Measurements from ENCODE around the gene DTWD1.
A peak's percentile ranks its signal among the peaks of the same experiment; 100 is the strongest.
"Not testable (repeated sequence)": the region's sequence is repeated elsewhere in the genome, so short reads cannot be mapped to it uniquely, and the experiment has no call there.

The DTWD1 gene, protein sequence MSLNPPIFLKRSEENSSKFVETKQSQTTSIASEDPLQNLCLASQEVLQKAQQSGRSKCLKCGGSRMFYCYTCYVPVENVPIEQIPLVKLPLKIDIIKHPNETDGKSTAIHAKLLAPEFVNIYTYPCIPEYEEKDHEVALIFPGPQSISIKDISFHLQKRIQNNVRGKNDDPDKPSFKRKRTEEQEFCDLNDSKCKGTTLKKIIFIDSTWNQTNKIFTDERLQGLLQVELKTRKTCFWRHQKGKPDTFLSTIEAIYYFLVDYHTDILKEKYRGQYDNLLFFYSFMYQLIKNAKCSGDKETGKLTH

DNA sequence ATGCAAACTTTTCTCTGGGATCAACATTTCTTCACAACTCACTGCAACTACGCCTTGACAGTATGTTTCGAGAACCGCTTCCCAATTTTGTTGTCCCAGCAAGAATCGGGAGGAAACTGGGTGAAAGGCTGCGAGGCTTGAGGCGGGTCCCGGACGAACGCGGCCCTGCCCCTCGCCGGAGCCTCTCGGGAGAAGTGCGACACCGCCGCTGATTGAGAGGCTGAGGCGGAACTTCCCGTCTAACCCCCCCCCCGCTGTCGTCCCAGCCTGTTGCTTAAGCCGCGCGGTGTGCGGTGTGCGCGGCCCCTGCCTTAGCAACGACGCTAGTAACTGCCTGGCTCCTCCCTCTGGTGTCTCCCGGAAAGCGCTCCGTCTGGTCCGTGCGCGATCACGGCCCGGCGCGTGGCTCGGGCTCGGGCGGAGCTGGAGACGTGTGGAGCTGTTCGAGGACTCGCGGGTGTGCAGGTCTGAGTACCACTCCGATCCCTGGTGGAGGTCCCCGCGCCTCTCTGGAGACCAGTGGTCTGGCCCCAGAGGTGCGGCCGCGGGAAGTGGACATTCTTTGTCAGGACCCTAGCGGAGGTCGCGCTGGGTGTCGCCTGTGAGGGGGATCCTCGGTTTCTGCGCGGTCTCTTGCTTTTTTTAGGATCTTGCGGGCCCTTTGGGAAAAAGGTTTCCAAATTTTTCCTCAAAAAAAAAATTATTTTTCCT lies at the start of gene DTWD1, which contains the start of gene FAM227B:
Gene DTWD1 (plus strand): TSS at position 391 of the 711 bp plus-strand sequence. CDS start 4,120 bp downstream, outside the sequence.
Gene FAM227B (minus strand): TSS at position 161 of the 711 bp plus-strand sequence. CDS start 5,647 bp downstream, outside the sequence.
- TF ChIP-seq, protein P1, sequence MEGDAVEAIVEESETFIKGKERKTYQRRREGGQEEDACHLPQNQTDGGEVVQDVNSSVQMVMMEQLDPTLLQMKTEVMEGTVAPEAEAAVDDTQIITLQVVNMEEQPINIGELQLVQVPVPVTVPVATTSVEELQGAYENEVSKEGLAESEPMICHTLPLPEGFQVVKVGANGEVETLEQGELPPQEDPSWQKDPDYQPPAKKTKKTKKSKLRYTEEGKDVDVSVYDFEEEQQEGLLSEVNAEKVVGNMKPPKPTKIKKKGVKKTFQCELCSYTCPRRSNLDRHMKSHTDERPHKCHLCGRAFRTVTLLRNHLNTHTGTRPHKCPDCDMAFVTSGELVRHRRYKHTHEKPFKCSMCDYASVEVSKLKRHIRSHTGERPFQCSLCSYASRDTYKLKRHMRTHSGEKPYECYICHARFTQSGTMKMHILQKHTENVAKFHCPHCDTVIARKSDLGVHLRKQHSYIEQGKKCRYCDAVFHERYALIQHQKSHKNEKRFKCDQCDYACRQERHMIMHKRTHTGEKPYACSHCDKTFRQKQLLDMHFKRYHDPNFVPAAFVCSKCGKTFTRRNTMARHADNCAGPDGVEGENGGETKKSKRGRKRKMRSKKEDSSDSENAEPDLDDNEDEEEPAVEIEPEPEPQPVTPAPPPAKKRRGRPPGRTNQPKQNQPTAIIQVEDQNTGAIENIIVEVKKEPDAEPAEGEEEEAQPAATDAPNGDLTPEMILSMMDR (IDR thresholded peaks at IDR 0.05; ENCODE audit: borderline replicate concordance, insufficient read depth, low read depth, low read length) = no peak
- H3K4me3 ChIP-seq (ENCODE audit: low read depth, low read length) = peak within 1 kb of the TSS; percentile 71

GRCh38 chr15:49573421-49573820 lies 47.4 kb upstream of the DTWD1 start:
- TF ChIP-seq, protein P1 (IDR thresholded peaks at IDR 0.05; ENCODE audit: borderline replicate concordance, insufficient read depth, low read depth, low read length) = no peak
- H3K4me3 ChIP-seq (ENCODE audit: low read depth, low read length) = no peak overlapping the region

GRCh38 chr15:49589030-49589429 lies 31.8 kb upstream of the DTWD1 start:
- H3K4me3 ChIP-seq (ENCODE audit: low read depth, low read length) = no peak overlapping the region
- TF ChIP-seq, protein P1 (IDR thresholded peaks at IDR 0.05; ENCODE audit: borderline replicate concordance, insufficient read depth, low read depth, low read length) = no peak

DNA sequence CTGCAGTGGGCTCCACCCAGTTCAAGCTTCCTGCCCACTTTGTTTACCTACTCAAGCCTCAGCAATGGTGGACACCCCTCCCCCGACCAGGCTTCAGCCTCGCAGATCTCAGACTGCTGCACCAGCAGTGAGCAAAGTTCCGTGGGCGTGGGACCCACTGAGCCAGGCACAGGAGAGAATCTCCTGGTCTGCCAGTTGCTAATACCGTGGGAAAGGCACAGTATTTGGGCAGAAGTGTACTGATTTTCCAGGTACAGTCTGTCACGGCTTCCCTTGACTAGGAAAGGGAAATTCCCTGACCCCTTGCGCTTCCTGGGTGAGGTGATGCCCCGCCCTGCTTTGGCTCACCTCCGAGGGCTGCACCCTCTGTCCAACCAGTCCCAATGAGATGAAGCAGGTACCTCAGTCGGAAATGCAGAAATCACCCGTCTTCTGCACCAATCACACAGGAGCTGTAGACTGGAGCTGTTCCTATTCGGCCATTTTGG lies 28.0 kb upstream of the DTWD1 start:
- H3K4me3 ChIP-seq (ENCODE audit: low read depth, low read length) = not testable (repeated sequence)

GRCh38 chr15:49604625-49605409 lies 16.0 kb upstream of the DTWD1 start:
- no peak overlapping the region for H3K4me3 ChIP-seq (ENCODE audit: low read depth, low read length)
- TF ChIP-seq, protein P1 (IDR thresholded peaks at IDR 0.05; ENCODE audit: borderline replicate concordance, insufficient read depth, low read depth, low read length) = no peak

- TF ChIP-seq, protein P1 (IDR thresholded peaks at IDR 0.05; ENCODE audit: borderline replicate concordance, insufficient read depth, low read depth, low read length) = no peak
Measured at GRCh38 chr15:49605588-49605987, 15.3 kb upstream of the DTWD1 start.

DNA sequence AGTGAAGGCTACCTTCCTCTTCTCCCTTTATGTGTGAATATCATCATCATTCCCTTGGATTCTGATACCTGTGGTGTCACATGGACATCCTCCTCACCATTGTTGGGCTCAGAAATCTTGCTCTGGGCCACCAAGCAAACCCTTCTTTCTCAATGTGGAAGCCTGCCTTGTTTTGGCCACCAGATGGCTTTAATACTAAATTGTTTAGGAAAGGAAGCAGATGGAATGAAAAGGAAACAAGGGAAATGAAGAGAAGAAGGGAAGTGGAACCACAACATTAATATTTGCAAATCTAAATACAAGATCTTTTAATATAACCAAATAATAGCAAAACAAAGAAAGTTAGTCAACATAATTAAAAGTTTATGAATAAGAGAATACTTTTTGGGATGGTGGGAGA lies 14.3 kb upstream of the DTWD1 start:
- H3K4me3 ChIP-seq (ENCODE audit: low read depth, low read length) = no peak overlapping the region
- TF ChIP-seq, protein P1 (IDR thresholded peaks at IDR 0.05; ENCODE audit: borderline replicate concordance, insufficient read depth, low read depth, low read length) = no peak

More at GRCh38 chr15:49605588-49605987, 15.3 kb upstream of the DTWD1 start:
- no peak overlapping the region for H3K4me3 ChIP-seq (ENCODE audit: low read depth, low read length)
